HCT116 (cell line): ENCODE results near the gene TDRD9.
A peak's percentile ranks its signal among the peaks of the same experiment; 100 is the strongest.

Experiments
- ATF3 ChIP-seq: IDR thresholded peaks from 2 replicates; pipeline ENCODE4 v1.6.1; 2012
- CEBPB ChIP-seq: IDR thresholded peaks from 2 replicates; pipeline ENCODE4 v1.6.1; 2012; ENCODE audit warnings: low read depth
- POLR2A ChIP-seq: IDR thresholded peaks from 2 replicates; pipeline ENCODE4 v1.7.0; 2011; ENCODE audit warnings: borderline replicate concordance; ENCODE audit not compliant: insufficient read depth, insufficient read length; ENCODE audit errors: extremely low read depth
- POLR2AphosphoS5 ChIP-seq: IDR thresholded peaks from 2 replicates; pipeline ENCODE4 v1.6.1; 2011; ENCODE audit warnings: mild to moderate bottlenecking, low read depth, low read length, moderate library complexity
- RAD21 ChIP-seq: IDR thresholded peaks from 2 replicates; pipeline ENCODE4 v1.6.1; 2012; ENCODE audit warnings: low read depth, mild to moderate bottlenecking
- SP1 ChIP-seq: IDR thresholded peaks from 2 replicates; pipeline ENCODE4 v1.6.1; 2012; ENCODE audit warnings: low read depth
- SRF ChIP-seq: IDR thresholded peaks from 2 replicates; pipeline ENCODE4 v1.6.1; 2012; ENCODE audit warnings: low read depth
- ZBTB33 ChIP-seq: IDR thresholded peaks from 2 replicates; pipeline ENCODE4 v1.6.1; 2011; ENCODE audit warnings: mild to moderate bottlenecking, low read length, moderate library complexity; ENCODE audit not compliant: insufficient replicate concordance; ENCODE audit errors: extremely low read depth
- TF ChIP-seq, protein P1 (sequence below), 3 experiments: fragments of 200-600 bp in 1 of 3; sonication (generic) in 1 of 3; IDR thresholded peaks in 2 of 3; conservative IDR thresholded peaks in 1 of 3; 2 replicates each; pipeline ENCODE4 v1.5.1; 2012 to 2017; ENCODE audit warnings: low read depth in 2 of 3, low read length in 2 of 3, antibody characterized with exemption in 1 of 3, borderline replicate concordance in 1 of 3, control low read depth in 1 of 3, mild to moderate bottlenecking in 1 of 3, mixed read lengths in 1 of 3, mixed run types in 1 of 3, moderate library complexity in 1 of 3; ENCODE audit not compliant: insufficient read depth in 1 of 3
- TF ChIP-seq, protein P2 (sequence below): IDR thresholded peaks from 2 replicates; pipeline ENCODE4 v1.6.1; 2012; ENCODE audit warnings: low read depth

GRCh38 chr14:104001003-104001402 is 72.7 kb downstream of the TDRD9 start:
- TF ChIP-seq ZBTB33 (no peak), SRF (no peak), POLR2AphosphoS5 (no peak), ATF3 (no peak), RAD21 (peak; percentile 65), CEBPB (no peak), SP1 (no peak), POLR2A (no peak)
- TF ChIP-seq, protein P1, sequence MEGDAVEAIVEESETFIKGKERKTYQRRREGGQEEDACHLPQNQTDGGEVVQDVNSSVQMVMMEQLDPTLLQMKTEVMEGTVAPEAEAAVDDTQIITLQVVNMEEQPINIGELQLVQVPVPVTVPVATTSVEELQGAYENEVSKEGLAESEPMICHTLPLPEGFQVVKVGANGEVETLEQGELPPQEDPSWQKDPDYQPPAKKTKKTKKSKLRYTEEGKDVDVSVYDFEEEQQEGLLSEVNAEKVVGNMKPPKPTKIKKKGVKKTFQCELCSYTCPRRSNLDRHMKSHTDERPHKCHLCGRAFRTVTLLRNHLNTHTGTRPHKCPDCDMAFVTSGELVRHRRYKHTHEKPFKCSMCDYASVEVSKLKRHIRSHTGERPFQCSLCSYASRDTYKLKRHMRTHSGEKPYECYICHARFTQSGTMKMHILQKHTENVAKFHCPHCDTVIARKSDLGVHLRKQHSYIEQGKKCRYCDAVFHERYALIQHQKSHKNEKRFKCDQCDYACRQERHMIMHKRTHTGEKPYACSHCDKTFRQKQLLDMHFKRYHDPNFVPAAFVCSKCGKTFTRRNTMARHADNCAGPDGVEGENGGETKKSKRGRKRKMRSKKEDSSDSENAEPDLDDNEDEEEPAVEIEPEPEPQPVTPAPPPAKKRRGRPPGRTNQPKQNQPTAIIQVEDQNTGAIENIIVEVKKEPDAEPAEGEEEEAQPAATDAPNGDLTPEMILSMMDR (IDR thresholded peaks at IDR 0.05 in 2 of 3, conservative IDR thresholded peaks at IDR 0.05 in 1 of 3; ENCODE audit: borderline replicate concordance in 1 of 3, insufficient read depth in 1 of 3, low read depth in 2 of 3, low read length in 2 of 3) = peak; percentile 33 to 64 (median 61); a peak in 5 of 6 replicates
- TF ChIP-seq, protein P2, sequence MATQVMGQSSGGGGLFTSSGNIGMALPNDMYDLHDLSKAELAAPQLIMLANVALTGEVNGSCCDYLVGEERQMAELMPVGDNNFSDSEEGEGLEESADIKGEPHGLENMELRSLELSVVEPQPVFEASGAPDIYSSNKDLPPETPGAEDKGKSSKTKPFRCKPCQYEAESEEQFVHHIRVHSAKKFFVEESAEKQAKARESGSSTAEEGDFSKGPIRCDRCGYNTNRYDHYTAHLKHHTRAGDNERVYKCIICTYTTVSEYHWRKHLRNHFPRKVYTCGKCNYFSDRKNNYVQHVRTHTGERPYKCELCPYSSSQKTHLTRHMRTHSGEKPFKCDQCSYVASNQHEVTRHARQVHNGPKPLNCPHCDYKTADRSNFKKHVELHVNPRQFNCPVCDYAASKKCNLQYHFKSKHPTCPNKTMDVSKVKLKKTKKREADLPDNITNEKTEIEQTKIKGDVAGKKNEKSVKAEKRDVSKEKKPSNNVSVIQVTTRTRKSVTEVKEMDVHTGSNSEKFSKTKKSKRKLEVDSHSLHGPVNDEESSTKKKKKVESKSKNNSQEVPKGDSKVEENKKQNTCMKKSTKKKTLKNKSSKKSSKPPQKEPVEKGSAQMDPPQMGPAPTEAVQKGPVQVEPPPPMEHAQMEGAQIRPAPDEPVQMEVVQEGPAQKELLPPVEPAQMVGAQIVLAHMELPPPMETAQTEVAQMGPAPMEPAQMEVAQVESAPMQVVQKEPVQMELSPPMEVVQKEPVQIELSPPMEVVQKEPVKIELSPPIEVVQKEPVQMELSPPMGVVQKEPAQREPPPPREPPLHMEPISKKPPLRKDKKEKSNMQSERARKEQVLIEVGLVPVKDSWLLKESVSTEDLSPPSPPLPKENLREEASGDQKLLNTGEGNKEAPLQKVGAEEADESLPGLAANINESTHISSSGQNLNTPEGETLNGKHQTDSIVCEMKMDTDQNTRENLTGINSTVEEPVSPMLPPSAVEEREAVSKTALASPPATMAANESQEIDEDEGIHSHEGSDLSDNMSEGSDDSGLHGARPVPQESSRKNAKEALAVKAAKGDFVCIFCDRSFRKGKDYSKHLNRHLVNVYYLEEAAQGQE = no peak
